AG04450 (cell line): ENCODE measurements around the gene TRAF2. TPM values are rescaled to one million over a fixed set of nuclear protein-coding genes. Genes with fewer than 3 reads are reported as not detected.

ENCODE experiments used
- CTCF ChIA-PET: fragments of 300-600, 350-600 bp; formaldehyde crosslinking; extraction: SDS; loops from one replicate; lab custom pipeline; 2022; ENCODE audit warnings: antibody characterized with exemption, inconsistent platforms; lab: Charles Lee
- POLR2A ChIA-PET: fragments of 350-600 bp; formaldehyde crosslinking; extraction: SDS; loops from one replicate; lab custom pipeline; 2021; ENCODE audit warnings: antibody characterized with exemption, inconsistent platforms; lab: Yijun Ruan, JAX
- DNase-seq: peaks from one replicate; pipeline ENCODE4 v3.0.0-alpha.2; 2011; ENCODE audit warnings: low read depth, low spot score
- H3K27ac ChIP-seq: one replicate; pipeline ENCODE4 v1.5.1; 2012; ENCODE audit warnings: low read depth, low read length, control low read depth
- H3K27me3 ChIP-seq: one replicate; pipeline ENCODE4 v1.6.0; 2012; ENCODE audit warnings: low read length; ENCODE audit not compliant: control insufficient read depth, insufficient read depth
- H3K4me3 ChIP-seq: 2 replicates; pipeline ENCODE4 v1.5.1; 2011; ENCODE audit warnings: mild to moderate bottlenecking, low read depth, low read length, control low read depth
- H3K9me3 ChIP-seq: 2 replicates; pipeline ENCODE4 v1.5.1; 2012; ENCODE audit warnings: low read length; ENCODE audit not compliant: control insufficient read depth, insufficient read depth
- CTCF ChIP-seq: IDR thresholded peaks from 2 replicates; pipeline ENCODE4 v1.5.1; 2011; ENCODE audit warnings: low read depth, low read length, control low read depth, inconsistent platforms
- polyA plus RNA-seq: library from polyadenylated mRNA; depleted of rRNA; stranded (reverse); fragments of >200 nt; gene quantifications from 2 replicates; pipeline ENCODE4 v1.2.3, GENCODE V29; 2011

The TRAF2 gene
- polyA plus RNA-seq, 1 experiment = 6.1 TPM

GRCh38 chr9:136899196-136899595 is 12.9 kb downstream of the TRAF2 start:
- CTCF ChIA-PET = no interaction called here
- H3K4me3 ChIP-seq = no peak overlapping the region
- POLR2A ChIA-PET = no interaction called here

GRCh38 chr9:136900556-136900955 is 14.2 kb downstream of the TRAF2 start:
- ChIA-PET CTCF (no interaction called here), POLR2A (no interaction called here)
- Histone ChIP-seq H3K27ac (no peak overlapping the region), H3K4me3 (no peak overlapping the region), H3K27me3 (no peaks in the 10 kb centered on the region), H3K9me3 (no peaks in the 10 kb centered on the region; the same call in 1 of the 2 replicates)
- TF ChIP-seq CTCF = no peak
- no peak for DNase-seq

More at GRCh38 chr9:136899196-136899595, 12.9 kb downstream of the TRAF2 start:
- DNase-seq = no peak
- no peaks in the 10 kb centered on the region for H3K27me3 ChIP-seq
- TF ChIP-seq CTCF = no peak
- no peak overlapping the region for H3K27ac ChIP-seq
- no peaks in the 10 kb centered on the region; the same call in 1 of the 2 replicates for H3K9me3 ChIP-seq

- POLR2A ChIA-PET = no interaction called here
- H3K9me3 ChIP-seq = no peaks in the 10 kb centered on the region; the same call in 1 of the 2 replicates
- no peak for TF ChIP-seq CTCF
- H3K27me3 ChIP-seq = no peaks in the 10 kb centered on the region
- H3K4me3 ChIP-seq = no peak overlapping the region
- no peak for DNase-seq
- H3K27ac ChIP-seq = peak overlapping the region; percentile 92
- CTCF ChIA-PET = no interaction called here
Measured at GRCh38 chr9:136900988-136901515, 14.7 kb downstream of the TRAF2 start.

- ChIA-PET CTCF (interaction anchor here (0.6 kb wide), 1 partner anchor 353 kb away, joined by 3 read pairs; no protein-coding TSS in a partner anchor), POLR2A (no interaction called here)
- no peaks in the 10 kb centered on the region for H3K27me3 ChIP-seq
- TF ChIP-seq CTCF = no peak
- H3K9me3 ChIP-seq = no peaks in the 10 kb centered on the region; the same call in 1 of the 2 replicates
- H3K4me3 ChIP-seq = no peak overlapping the region
- no peak for DNase-seq
- H3K27ac ChIP-seq = peak overlapping the region; percentile 92
Measured at GRCh38 chr9:136901516-136902258, 15.4 kb downstream of the TRAF2 start.

- peak overlapping the region; percentile 92 for H3K27ac ChIP-seq
- no peak overlapping the region for H3K4me3 ChIP-seq
- ChIA-PET CTCF (no interaction called here), POLR2A (no interaction called here)
- H3K9me3 ChIP-seq = no peaks in the 10 kb centered on the region; the same call in 1 of the 2 replicates
- H3K27me3 ChIP-seq = no peaks in the 10 kb centered on the region
- peak; percentile 47 for DNase-seq
- no peak for TF ChIP-seq CTCF
Measured at GRCh38 chr9:136902259-136902821, 16.0 kb downstream of the TRAF2 start.
